ENCODE results near the gene LRRC4C.
"Not testable (repeated sequence)": the region's sequence is repeated elsewhere in the genome, so short reads cannot be mapped to it uniquely, and the experiment has no call there.

The LRRC4C gene

GRCh38 chr11:40688369-40688768 is 771.1 kb downstream of the LRRC4C start:
- DNase-seq (ENCODE audit: low read depth): no peak

GRCh38 chr11:40686765-40687164 is 772.7 kb downstream of the LRRC4C start:
- DNase-seq (ENCODE audit: low read depth): no peak

- DNase-seq (ENCODE audit: low read depth): no peak
Observed at GRCh38 chr11:40683010-40683409, 776.4 kb downstream of the LRRC4C start.

GRCh38 chr11:40679276-40679675 is 780.2 kb downstream of the LRRC4C start:
- DNase-seq (ENCODE audit: low read depth): no peak

- DNase-seq (ENCODE audit: low read depth): no peak
Observed at GRCh38 chr11:40647295-40647694, 812.2 kb downstream of the LRRC4C start.

GRCh38 chr11:40642284-40642683 is 817.2 kb downstream of the LRRC4C start:
- no peak for DNase-seq (ENCODE audit: low read depth)

GRCh38 chr11:40619654-40620053 is 839.8 kb downstream of the LRRC4C start:
- DNase-seq (ENCODE audit: low read depth): no peak

GRCh38 chr11:40606800-40607199 is 852.7 kb downstream of the LRRC4C start:
- no peak for DNase-seq (ENCODE audit: low read depth)

GRCh38 chr11:40602866-40603552 is 856.4 kb downstream of the LRRC4C start:
- no peak for DNase-seq (ENCODE audit: low read depth)

GRCh38 chr11:40597546-40598113 is 861.8 kb downstream of the LRRC4C start:
- DNase-seq (ENCODE audit: low read depth): no peak

- no peak for DNase-seq (ENCODE audit: low read depth)
Observed at GRCh38 chr11:40573254-40573891, 886.1 kb downstream of the LRRC4C start.

GRCh38 chr11:40569947-40570531 is 889.4 kb downstream of the LRRC4C start:
- no peak for DNase-seq (ENCODE audit: low read depth)

GRCh38 chr11:40567392-40567791 is 892.1 kb downstream of the LRRC4C start:
- DNase-seq (ENCODE audit: low read depth): no peak

- no peak for DNase-seq (ENCODE audit: low read depth)
Observed at GRCh38 chr11:40544162-40544561, 915.3 kb downstream of the LRRC4C start.

GRCh38 chr11:40542821-40543220 is 916.6 kb downstream of the LRRC4C start:
- no peak for DNase-seq (ENCODE audit: low read depth)

- DNase-seq (ENCODE audit: low read depth): no peak
Observed at GRCh38 chr11:40537734-40538133, 921.7 kb downstream of the LRRC4C start.

- DNase-seq (ENCODE audit: low read depth): not testable (repeated sequence)
Observed at GRCh38 chr11:40522080-40522479, 937.4 kb downstream of the LRRC4C start.

GRCh38 chr11:40517122-40517521 is 942.3 kb downstream of the LRRC4C start:
- DNase-seq (ENCODE audit: low read depth): no peak

GRCh38 chr11:40514124-40514523 is 945.3 kb downstream of the LRRC4C start:
- DNase-seq (ENCODE audit: low read depth): no peak

- no peak for DNase-seq (ENCODE audit: low read depth)
Observed at GRCh38 chr11:40513281-40513680, 946.2 kb downstream of the LRRC4C start.

GRCh38 chr11:40508303-40508702 is 951.1 kb downstream of the LRRC4C start:
- DNase-seq (ENCODE audit: low read depth): no peak

GRCh38 chr11:40506226-40506625 is 953.2 kb downstream of the LRRC4C start:
- no peak for DNase-seq (ENCODE audit: low read depth)

- no peak for DNase-seq (ENCODE audit: low read depth)
Observed at GRCh38 chr11:40491341-40491740, 968.1 kb downstream of the LRRC4C start.
